Stimulated activated CD4-positive, alpha-beta T cell treated with anti-CD3 and anti-CD28 coated beads, TNF-alpha, amount 100 ng/mL, for 48 hours (primary cell): ENCODE data around the gene RAD18.

Source experiments
- DNase-seq, 3 donors: peaks; one replicate each; pipeline ENCODE4 v3.0.0-alpha.2; 2020; ENCODE audit warnings: low read depth in 3 of 3

The RAD18 gene

DNA sequence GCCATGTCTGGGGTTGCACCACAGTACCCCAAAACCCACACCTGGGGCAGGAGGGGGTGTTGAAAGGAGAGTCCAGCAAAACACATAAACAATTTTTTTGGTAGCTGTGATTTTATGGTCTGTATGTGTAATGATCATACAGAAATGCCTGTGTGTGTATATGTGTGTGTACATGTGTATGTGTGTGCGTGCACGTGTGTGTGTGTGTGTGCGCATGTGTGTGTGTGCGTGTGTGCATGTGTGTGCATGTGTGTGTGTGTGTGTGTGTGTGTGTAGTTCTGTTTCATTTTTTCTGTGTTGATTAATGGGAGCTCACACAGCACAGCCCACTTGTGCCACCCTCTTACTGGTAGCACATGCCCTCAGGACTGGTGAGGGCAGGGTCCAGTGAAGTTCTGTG lies 97.6 kb downstream of the RAD18 start:
- no peak for DNase-seq

DNA sequence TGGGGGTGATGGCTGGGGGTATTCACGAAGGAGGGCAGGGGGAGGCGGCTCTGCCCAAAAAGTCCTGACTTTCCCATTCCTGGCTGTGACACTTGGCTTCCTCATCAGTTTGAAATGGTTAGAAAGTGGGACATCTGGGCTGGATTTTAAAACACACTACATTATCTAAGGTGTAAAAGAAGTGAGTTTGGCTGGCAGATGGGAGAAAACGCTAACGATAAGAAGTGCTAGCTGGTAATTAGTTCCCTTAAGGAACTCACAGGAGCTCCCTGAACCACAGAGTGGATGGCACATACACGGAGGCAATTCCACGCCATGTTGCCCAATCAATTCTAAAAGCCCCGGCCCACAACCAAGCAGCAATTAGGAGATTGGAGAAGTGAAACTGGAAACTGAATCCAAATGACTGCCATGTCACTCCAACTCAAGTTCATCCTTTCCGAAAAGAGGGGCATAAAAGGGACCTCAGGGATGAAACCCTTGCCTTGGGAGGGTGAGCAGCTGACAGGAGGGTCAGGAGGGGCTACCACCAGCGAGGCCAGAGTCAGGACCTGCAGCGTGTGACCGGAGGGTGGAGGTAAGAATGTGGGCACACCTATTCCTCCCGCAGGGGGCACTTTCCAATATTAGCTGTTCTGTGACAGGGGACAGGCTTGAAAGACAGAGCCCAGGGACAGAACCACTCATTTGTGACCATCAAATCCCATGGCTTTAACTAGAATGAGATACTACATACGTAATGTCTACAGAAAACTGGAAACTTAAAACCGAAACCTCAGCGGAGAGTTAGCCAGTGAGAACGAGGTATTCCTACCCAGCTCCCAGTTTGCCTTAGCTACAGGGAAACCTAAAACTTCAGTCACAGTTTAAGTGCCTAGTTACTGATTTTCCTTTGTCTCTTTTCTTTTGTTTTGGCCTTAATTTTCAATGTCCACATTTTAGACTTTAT lies 98.6 kb downstream of the RAD18 start:
- DNase-seq, result no peak

- no peak for DNase-seq
These were observed 99.4 kb downstream of the RAD18 start for GRCh38 chr3:8863891-8864290.

- no peak for DNase-seq
These were observed 105.4 kb downstream of the RAD18 start for GRCh38 chr3:8857720-8858367.

GRCh38 chr3:8856721-8857120 lies 106.6 kb downstream of the RAD18 start:
- no peak for DNase-seq

DNA sequence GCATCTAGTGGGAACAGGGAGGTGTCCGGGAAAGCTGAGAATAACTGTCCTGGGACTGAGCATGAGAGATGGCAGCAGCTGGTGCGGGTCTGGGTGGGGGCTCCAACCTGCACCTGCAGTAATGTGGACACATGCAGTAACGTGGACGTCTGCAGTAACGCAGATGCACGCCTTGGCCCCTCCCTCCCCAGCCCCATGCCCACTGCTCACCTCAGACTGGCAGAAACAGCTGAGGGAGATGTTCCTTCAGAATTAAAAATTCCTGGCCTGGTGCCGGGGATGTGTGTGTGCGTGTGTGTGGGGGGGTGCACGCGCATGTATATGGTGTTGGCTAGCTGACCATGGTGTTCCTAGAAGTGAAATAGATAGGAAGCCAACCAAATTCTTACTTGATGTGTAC lies 107.2 kb downstream of the RAD18 start:
- no peak for DNase-seq

- no peak for DNase-seq
These were observed 108.6 kb downstream of the RAD18 start for GRCh38 chr3:8854656-8855055.

DNA sequence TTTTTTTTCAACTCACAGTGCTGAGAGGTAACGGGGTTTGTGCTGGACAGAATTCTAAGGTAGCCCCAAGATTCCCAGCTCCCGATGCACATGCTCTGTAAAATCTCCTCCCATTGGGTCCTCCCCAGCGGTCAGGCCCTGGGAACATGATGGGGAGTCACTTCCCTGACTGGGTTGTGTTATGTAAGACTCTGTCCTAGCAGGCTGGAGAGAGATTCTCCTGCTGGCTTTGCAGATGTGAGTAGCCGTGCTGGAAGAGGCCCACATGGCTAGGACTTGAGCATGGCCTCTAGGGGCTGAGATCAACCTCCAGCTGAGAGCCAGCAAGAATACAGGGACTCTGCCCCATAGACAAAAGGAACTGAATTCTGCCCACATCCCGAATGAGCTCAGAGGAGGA lies 110.2 kb downstream of the RAD18 start:
- no peak for DNase-seq

DNA sequence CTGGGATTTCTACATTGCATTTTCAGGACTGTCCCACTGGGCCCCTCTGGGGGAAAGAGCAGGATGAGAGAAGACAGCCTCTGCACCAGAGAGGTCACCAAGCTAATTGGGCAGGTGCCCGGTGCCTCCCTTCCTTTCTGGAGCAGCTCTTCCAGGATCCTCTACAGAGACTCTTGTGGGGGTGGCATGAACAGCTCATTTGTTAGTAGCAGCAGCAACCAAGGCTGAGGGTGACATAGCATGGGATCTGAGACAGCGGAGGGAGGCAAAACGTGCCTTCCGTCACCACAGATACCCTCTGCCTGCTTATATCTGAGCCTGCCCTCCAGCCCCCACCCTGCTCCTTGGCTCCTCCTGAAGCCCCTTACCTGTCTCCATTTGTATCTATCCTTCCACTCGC lies 110.8 kb downstream of the RAD18 start:
- DNase-seq, result no peak

- DNase-seq, result no peak
These were observed 111.6 kb downstream of the RAD18 start for GRCh38 chr3:8851703-8852102.

DNA sequence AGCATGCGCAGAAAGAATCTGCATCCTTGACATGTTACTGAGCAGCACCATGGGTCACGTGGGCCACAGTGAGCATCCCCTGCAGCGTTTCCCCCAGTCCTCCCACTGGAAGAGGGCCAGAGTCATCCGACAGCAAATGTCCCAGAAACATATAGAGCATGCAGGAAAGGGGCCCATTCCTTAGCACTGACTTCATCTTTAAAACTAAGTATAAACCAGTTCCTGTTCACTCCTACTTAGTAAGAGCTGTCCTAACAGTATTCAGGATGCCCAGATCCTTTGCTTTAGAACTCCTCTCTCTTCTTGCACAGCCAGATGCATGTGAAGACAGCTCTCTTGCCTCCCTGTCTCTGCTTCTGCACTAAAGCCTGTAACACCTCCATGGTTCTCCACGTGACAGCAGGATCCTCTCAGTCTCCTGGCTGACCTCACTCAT lies 114.6 kb downstream of the RAD18 start:
- DNase-seq, result no peak

DNA sequence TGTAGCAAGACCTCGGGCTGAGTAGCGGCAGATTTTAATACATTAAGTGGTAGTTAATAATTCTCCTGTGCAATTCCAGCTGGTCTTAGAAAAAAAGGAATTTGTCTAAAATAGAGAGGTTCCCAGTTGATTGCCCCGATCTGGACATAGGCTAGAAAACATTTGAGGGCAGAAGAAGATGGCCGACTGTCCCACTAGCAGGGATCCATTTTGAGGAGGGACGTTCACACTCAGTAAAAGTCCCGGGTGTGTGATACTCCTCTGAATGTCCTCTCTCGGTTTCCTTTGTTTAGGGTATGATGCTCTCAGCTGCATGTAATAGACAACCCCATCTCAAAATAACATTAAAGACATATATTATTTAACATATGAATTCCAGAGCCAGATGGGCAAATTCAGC lies 116.0 kb downstream of the RAD18 start:
- DNase-seq, result no peak

DNA sequence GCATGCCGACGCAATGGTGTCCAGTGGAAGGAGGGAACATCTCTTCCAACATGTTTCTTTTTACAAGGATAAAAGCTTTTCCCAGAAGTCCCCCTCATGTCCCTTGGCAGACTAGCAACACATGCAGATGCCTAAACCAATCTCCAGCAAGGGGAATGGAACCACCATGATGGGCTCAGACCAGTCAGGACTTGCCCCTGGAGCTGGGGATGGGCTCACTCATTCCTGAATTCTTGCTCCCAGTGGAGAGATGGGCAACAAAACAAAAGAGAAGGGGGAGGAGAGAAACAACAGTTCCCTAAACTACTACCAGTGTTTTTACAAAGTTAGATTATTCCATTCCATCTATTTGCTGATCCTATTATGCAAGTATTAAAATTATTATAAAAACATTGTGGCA lies 117.1 kb downstream of the RAD18 start:
- no peak for DNase-seq

GRCh38 chr3:8845641-8846040 lies 117.6 kb downstream of the RAD18 start:
- no peak for DNase-seq

- no peak for DNase-seq
These were observed 119.9 kb downstream of the RAD18 start for GRCh38 chr3:8843347-8843746.

- no peak for DNase-seq
These were observed 121.0 kb downstream of the RAD18 start for GRCh38 chr3:8842293-8842692.

- no peak for DNase-seq
These were observed 121.8 kb downstream of the RAD18 start for GRCh38 chr3:8841472-8841871.

- no peak for DNase-seq
These were observed 122.7 kb downstream of the RAD18 start for GRCh38 chr3:8840556-8840955.

DNA sequence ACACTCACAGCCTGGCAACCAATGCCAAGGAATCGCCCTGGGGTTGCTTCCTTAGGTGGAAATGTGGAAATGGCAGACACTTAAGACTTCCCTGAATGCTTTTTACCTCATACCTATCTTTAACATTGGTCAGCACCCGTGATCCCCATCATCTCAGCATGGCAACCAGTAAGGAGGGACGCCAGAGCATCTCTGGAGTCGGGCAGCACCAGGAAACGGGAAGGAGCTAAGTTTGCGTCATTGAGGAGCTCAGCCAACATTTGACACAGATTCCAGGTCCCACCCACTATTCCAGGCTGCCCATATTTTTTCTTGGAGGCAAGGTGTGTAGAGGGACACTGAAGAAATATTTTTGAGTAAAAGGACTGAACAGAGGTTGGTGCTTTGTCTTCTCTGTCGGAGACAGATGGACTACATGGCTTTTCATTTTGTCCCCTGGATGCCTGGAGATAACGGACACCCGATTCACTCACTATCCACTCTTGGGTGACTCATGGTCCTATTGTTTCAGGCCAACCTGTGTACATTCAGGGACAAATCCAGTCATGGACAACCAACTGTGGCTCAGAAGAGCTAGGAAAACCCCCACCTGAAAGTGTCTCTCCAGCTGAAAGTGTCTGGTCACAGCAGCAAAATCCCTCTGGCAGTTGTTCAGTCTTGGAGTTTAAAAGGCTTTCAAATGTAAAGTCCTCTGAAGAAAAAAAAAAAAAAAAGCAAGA lies 123.5 kb downstream of the RAD18 start:
- DNase-seq, result no peak

DNA sequence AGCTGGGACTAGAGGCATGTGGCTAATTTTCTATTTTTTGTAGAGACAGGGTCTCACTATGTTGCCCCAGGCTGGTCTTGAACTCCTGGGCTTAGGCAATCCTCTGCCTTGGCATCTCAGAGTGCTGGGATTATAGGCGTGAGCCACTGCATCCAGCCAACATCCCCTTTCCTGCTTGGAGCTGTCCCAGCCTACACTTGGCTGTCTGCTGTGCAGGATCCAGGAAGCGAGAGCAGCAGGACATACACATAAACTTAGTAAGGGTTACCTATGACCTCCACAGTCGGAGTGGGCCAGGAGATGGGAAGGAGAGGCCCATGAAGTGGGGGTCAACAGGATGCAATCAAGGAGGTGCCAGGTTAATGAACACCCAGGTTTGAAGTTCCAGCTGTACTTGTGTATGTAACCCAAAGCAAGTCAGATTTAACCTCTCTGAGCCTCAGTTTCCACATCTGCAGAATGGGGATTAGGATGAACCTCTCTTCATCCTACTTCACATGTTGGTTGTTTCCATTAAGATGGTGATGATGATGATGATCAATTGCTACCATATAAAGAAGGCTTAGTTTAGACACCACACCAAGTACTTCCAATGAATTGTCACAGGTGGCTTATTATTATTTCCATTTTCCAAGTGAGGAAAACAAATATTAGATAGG lies 124.4 kb downstream of the RAD18 start:
- no peak for DNase-seq

DNA sequence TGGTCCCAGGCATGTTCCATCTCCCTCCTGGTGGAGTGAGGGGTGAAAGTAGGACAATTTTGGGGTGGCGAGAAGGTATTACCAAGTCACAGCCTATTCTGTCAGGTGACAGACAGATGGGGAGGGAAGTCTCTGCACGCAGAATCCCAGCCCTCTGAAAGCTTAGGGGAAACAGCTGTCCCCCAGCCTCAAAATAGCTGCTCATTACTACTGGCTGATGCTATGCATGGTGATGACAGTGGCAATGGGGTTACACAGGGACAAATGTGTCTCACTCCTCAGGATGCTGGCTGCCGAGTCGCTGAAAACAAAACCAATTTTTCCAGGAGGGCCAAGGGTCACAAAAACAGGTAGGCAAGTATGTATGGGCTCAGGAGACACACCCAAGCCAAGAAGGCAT lies 125.0 kb downstream of the RAD18 start:
- no peak for DNase-seq

GRCh38 chr3:8837162-8837561 lies 126.1 kb downstream of the RAD18 start:
- no peak for DNase-seq
